NCI-H1694 treated with DMSO at 0.1 percent for 48 hours (cell line): Measurements from ENCODE around the gene RAB15.

ENCODE experiments used
- DNase-seq: peaks from one replicate; lab custom pipeline; 2025; lab: John Stamatoyannopoulos, UW

The RAB15 gene

GRCh38 chr14:64990296-64990695 lies 18.2 kb upstream of the RAB15 start:
- DNase-seq = no peak

GRCh38 chr14:64987438-64987767 lies 15.3 kb upstream of the RAB15 start:
- no peak for DNase-seq

GRCh38 chr14:64986648-64987437 lies 14.7 kb upstream of the RAB15 start, which contains the start of gene FNTB:
Gene FNTB, plus strand, starts transcription at chr14:64986895. Its CDS starts 59 bp downstream, at chr14:64986954.
- DNase-seq = peak; percentile 99

- DNase-seq = peak; percentile 88
Observed at GRCh38 chr14:64983439-64984310, 11.5 kb upstream of the RAB15 start.

- DNase-seq = no peak
Observed at GRCh38 chr14:64979336-64980074, 7.4 kb upstream of the RAB15 start.

GRCh38 chr14:64974563-64974962 lies 2.4 kb upstream of the RAB15 start:
- DNase-seq = no peak

GRCh38 chr14:64973826-64974225 lies 1.7 kb upstream of the RAB15 start:
- DNase-seq = no peak

- no peak for DNase-seq
Observed at GRCh38 chr14:64973026-64973442, 898 bp upstream of the RAB15 start.

GRCh38 chr14:64971491-64971942 lies 619 bp downstream of the RAB15 start:
- DNase-seq = no peak

GRCh38 chr14:64970776-64971477 lies 1.2 kb downstream of the RAB15 start:
- no peak for DNase-seq

GRCh38 chr14:64970041-64970440 lies 2.1 kb downstream of the RAB15 start:
- DNase-seq = no peak

GRCh38 chr14:64968651-64969050 lies 3.5 kb downstream of the RAB15 start:
- no peak for DNase-seq

- peak; percentile 21 for DNase-seq
Observed at GRCh38 chr14:64968167-64968566, 4.0 kb downstream of the RAB15 start.

- DNase-seq = no peak
Observed at GRCh38 chr14:64966976-64967375, 5.2 kb downstream of the RAB15 start.

- no peak for DNase-seq
Observed at GRCh38 chr14:64965356-64966000, 6.7 kb downstream of the RAB15 start.

- DNase-seq = no peak
Observed at GRCh38 chr14:64963611-64964010, 8.5 kb downstream of the RAB15 start.

GRCh38 chr14:64960762-64961276 lies 11.3 kb downstream of the RAB15 start:
- peak; percentile 93 for DNase-seq

GRCh38 chr14:64958743-64959142 lies 13.4 kb downstream of the RAB15 start:
- DNase-seq = no peak

- no peak for DNase-seq
Observed at GRCh38 chr14:64958201-64958600, 13.9 kb downstream of the RAB15 start.

GRCh38 chr14:64956697-64957406 lies 15.3 kb downstream of the RAB15 start:
- DNase-seq = no peak
